Cardiac muscle cell (in vitro differentiated cells and primary cell): ENCODE measurements around the gene RHOD. TPM values are rescaled to one million over a fixed set of nuclear protein-coding genes. Genes with fewer than 3 reads are reported as not detected.

Experiments
- DNase-seq, 2 donors: peaks; one replicate each; pipeline versions ENCODE4 v3.0.0 to v3.0.0-alpha.2; 2010 to 2017; ENCODE audit warnings: low read depth in 1 of 2, low spot score in 1 of 2
- H3K27ac ChIP-seq: fragments of 200-600 bp; sonication (generic); 2 replicates; pipeline ENCODE4 v1.5.1; 2016
- H3K27me3 ChIP-seq: fragments of 200-600 bp; sonication (generic); 2 replicates; pipeline ENCODE4 v1.6.0; 2016; ENCODE audit warnings: control low read depth
- H3K36me3 ChIP-seq: fragments of 200-600 bp; sonication (generic); 2 replicates; pipeline ENCODE4 v1.5.1; 2016; ENCODE audit warnings: control low read depth
- H3K4me1 ChIP-seq: fragments of 200-600 bp; sonication (generic); 2 replicates; pipeline ENCODE4 v1.8.1; 2017; ENCODE audit warnings: low read depth, mild to moderate bottlenecking, mixed run types
- H3K4me3 ChIP-seq: fragments of 200-600 bp; sonication (generic); 2 replicates; pipeline ENCODE4 v1.5.1; 2016; ENCODE audit warnings: mild to moderate bottlenecking
- H3K9me3 ChIP-seq: fragments of 200-600 bp; sonication (generic); 2 replicates; pipeline ENCODE4 v1.5.1; 2017; ENCODE audit warnings: low read depth, mild to moderate bottlenecking, control low read depth
- CTCF ChIP-seq: IDR thresholded peaks from 2 replicates; pipeline ENCODE4 v1.5.1; 2012; ENCODE audit warnings: low read depth, mild to moderate bottlenecking, low read length
- polyA plus RNA-seq: library from polyadenylated mRNA; unstranded; fragments of >200 nt; fragmentation: Nextera tagmentation; extraction: Ambion mirVana; gene quantifications from 2 replicates; pipeline ENCODE4 v1.2.1, GENCODE V29; 2016
- total RNA-seq: library from RNA; depleted of rRNA; stranded (reverse); fragments of >200 nt; gene quantifications from 2 replicates; pipeline ENCODE4 v1.2.3, GENCODE V29; 2016

The RHOD gene
- total and polyA plus RNA-seq, 2 experiments from 2014 or later = 44.2 to 48.5 TPM

- Histone ChIP-seq H3K36me3 (no peaks in the 10 kb centered on the region), H3K27me3 (no peaks in the 10 kb centered on the region), H3K4me1 (no peaks in the 10 kb centered on the region), H3K4me3 (no peak overlapping the region), H3K27ac (no peak overlapping the region), H3K9me3 (no peaks in the 10 kb centered on the region)
- DNase-seq = no peak
- no peak for TF ChIP-seq CTCF
Measured at GRCh38 chr11:67044496-67044895, 12.2 kb upstream of the RHOD start.

GRCh38 chr11:67045314-67045713 is 11.3 kb upstream of the RHOD start:
- no peaks in the 10 kb centered on the region for H3K27me3 ChIP-seq
- peak in 1 of 2 donors; percentile 74 for DNase-seq
- no peak overlapping the region for H3K27ac ChIP-seq
- no peaks in the 10 kb centered on the region for H3K4me1 ChIP-seq
- H3K9me3 ChIP-seq = no peaks in the 10 kb centered on the region
- no peaks in the 10 kb centered on the region for H3K36me3 ChIP-seq
- no peak overlapping the region for H3K4me3 ChIP-seq
- no peak for TF ChIP-seq CTCF

- DNase-seq = no peak
- Histone ChIP-seq H3K9me3 (no peaks in the 10 kb centered on the region), H3K27ac (no peak overlapping the region), H3K4me1 (no peaks in the 10 kb centered on the region), H3K4me3 (no peak overlapping the region), H3K27me3 (no peaks in the 10 kb centered on the region), H3K36me3 (no peaks in the 10 kb centered on the region)
- TF ChIP-seq CTCF = no peak
Measured at GRCh38 chr11:67048515-67049130, 8.0 kb upstream of the RHOD start.

- H3K9me3 ChIP-seq = no peaks in the 10 kb centered on the region
- TF ChIP-seq CTCF = no peak
- H3K4me3 ChIP-seq = no peak overlapping the region
- H3K36me3 ChIP-seq = no peaks in the 10 kb centered on the region
- DNase-seq = no peak
- H3K4me1 ChIP-seq = peaks cover 12% of the 10 kb centered on the region
- H3K27me3 ChIP-seq = no peaks in the 10 kb centered on the region
- no peak overlapping the region for H3K27ac ChIP-seq
Measured at GRCh38 chr11:67050139-67050538, 6.5 kb upstream of the RHOD start.

GRCh38 chr11:67051180-67051893 is 5.3 kb upstream of the RHOD start:
- H3K27ac ChIP-seq = no peak overlapping the region
- no peaks in the 10 kb centered on the region for H3K27me3 ChIP-seq
- peaks cover 21% of the 10 kb centered on the region for H3K4me1 ChIP-seq
- no peaks in the 10 kb centered on the region for H3K36me3 ChIP-seq
- no peak overlapping the region for H3K4me3 ChIP-seq
- H3K9me3 ChIP-seq = no peaks in the 10 kb centered on the region
- no peak for DNase-seq
- no peak for TF ChIP-seq CTCF
